NT2/D1 (cell line): ENCODE measurements around the gene TBC1D21.

Experiments used
- SUZ12 ChIP-seq: IDR thresholded peaks from 2 replicates; pipeline ENCODE4 v1.6.1; 2011; ENCODE audit not compliant: insufficient read length, insufficient read depth; ENCODE audit errors: extremely low read depth
- YY1 ChIP-seq: IDR thresholded peaks from 2 replicates; pipeline ENCODE4 v1.6.1; 2011; ENCODE audit not compliant: insufficient read length, insufficient read depth
- ZNF274 ChIP-seq: IDR thresholded peaks from 2 replicates; pipeline ENCODE4 v1.6.1; 2011; ENCODE audit warnings: mild to moderate bottlenecking, low read depth, low read length

DNA sequence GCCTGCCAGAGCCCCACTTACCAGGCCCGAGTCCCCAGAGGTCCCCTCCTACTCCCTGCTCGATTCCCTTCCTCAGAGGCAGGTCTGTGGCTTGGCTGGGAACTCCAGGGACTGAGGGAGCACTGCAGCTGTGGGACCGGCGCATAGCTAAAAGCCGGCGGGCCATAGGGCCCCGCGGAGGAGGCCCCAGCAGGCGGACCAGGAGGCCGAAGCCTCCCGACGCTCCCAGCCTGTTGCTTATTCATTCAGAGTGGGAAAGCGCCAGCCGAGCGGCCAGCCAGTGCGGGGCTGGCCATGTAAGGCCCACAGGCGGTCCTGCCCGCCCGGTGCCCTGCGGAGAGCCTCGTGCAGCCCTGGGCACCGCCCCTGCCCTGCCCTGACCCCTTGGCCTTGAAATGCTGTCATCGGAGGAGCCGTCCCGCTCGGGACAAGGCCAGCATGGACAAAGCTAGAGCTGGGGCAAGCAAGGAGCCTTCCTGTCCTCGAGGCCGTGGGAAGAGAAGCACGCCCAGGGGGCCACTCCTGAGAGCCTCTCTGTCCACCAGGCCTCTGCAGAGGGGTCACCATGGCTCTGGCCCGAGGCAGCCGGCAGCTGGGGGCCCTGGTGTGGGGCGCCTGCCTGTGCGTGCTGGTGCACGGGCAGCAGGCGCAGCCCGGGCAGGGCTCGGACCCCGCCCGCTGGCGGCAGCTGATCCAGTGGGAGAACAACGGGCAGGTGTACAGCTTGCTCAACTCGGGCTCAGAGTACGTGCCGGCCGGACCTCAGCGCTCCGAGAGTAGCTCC is 53.0 kb downstream of the TBC1D21 start, which contains the start of gene LOXL1:
- no peak for TF ChIP-seq SUZ12
- TF ChIP-seq YY1: no peak
- no peak for TF ChIP-seq ZNF274
